K562 (cell line): ENCODE measurements around the gene GJA9. TPM values are rescaled to one million over a fixed set of nuclear protein-coding genes. Genes with fewer than 3 reads are reported as not detected.

Source experiments
- CREB1 ChIP-seq, 2 experiments: sonication (generic) in 1 of 2; formaldehyde crosslinking in 1 of 2; IDR thresholded peaks; 2 replicates each; pipeline versions ENCODE4 v1.6.1 to v1.8.0; 2012 to 2022; ENCODE audit warnings: inconsistent platforms in 1 of 2, mild to moderate bottlenecking in 1 of 2, missing genetic modification reagents in 1 of 2, moderate library complexity in 1 of 2
- FUS ChIP-seq: fragments of 200-400 bp; formaldehyde crosslinking; optimal IDR thresholded peaks from 2 replicates; pipeline ENCODE3; 2017; ENCODE audit warnings: low read depth, low read length
- GABPB1 ChIP-seq: sonication (generic); formaldehyde crosslinking; IDR thresholded peaks from 2 replicates; pipeline ENCODE4 v1.8.0; 2022; ENCODE audit warnings: mild to moderate bottlenecking, missing genetic modification reagents
- HMGN3 ChIP-seq: IDR thresholded peaks from 2 replicates; pipeline ENCODE4 v1.6.1; 2011; ENCODE audit warnings: borderline replicate concordance, low read depth, mild to moderate bottlenecking, mixed read lengths, low read length; ENCODE audit not compliant: insufficient read length; ENCODE audit errors: extremely low read depth
- JUNB ChIP-seq: fragments of 450-650 bp; formaldehyde crosslinking; conservative IDR thresholded peaks from 2 replicates; pipeline ENCODE4 v1.4.0; 2020; ENCODE audit warnings: mild to moderate bottlenecking
- KLF13 ChIP-seq: fragments of 450-650 bp; IDR thresholded peaks from 2 replicates; pipeline ENCODE4 v1.6.1; 2016; ENCODE audit warnings: missing genetic modification characterization, low read depth, mild to moderate bottlenecking, missing compliant biosample characterization, moderate library complexity, borderline replicate concordance
- NRF1 ChIP-seq, 2 experiments: fragments of 450-650 bp; IDR thresholded peaks in 1 of 2; conservative IDR thresholded peaks in 1 of 2; 2 replicates each; pipeline ENCODE4 v1.6.1; 2014; ENCODE audit warnings: mild to moderate bottlenecking in 2 of 2
- POLR2G ChIP-seq: fragments of 200-400 bp; formaldehyde crosslinking; IDR thresholded peaks from 2 replicates; pipeline ENCODE4 v1.6.1; 2017; ENCODE audit warnings: low read depth, mild to moderate bottlenecking, antibody characterized with exemption, low read length, moderate library complexity
- RBFOX2 ChIP-seq: fragments of 200-400 bp; formaldehyde crosslinking; IDR thresholded peaks from 2 replicates; pipeline ENCODE4 v1.6.1; 2017; ENCODE audit warnings: low read depth, mild to moderate bottlenecking, low read length, moderate library complexity
- RFX1 ChIP-seq: fragments of 450-650 bp; IDR thresholded peaks from 2 replicates; pipeline ENCODE4 v1.6.1; 2016; ENCODE audit warnings: mild to moderate bottlenecking, moderate library complexity
- SIN3A ChIP-seq, 2 experiments: fragments of 150-350 bp in 1 of 2; IDR thresholded peaks; 2 replicates each; pipeline ENCODE4 v1.6.1; 2011 to 2016; ENCODE audit warnings: borderline replicate concordance in 2 of 2, low read depth in 2 of 2, low read length in 2 of 2, mild to moderate bottlenecking in 2 of 2, moderate library complexity in 2 of 2; ENCODE audit not compliant: control insufficient read depth in 1 of 2
- SRSF9 ChIP-seq: fragments of 200-400 bp; formaldehyde crosslinking; IDR thresholded peaks from 2 replicates; pipeline ENCODE4 v1.6.1; 2017; ENCODE audit warnings: low read depth, low read length, borderline replicate concordance
- TAF15 ChIP-seq: fragments of 200-400 bp; formaldehyde crosslinking; IDR thresholded peaks from 2 replicates; pipeline ENCODE4 v1.6.1; 2017; ENCODE audit warnings: mild to moderate bottlenecking, low read depth, low read length, moderate library complexity
- U2AF2 ChIP-seq: fragments of 200-400 bp; formaldehyde crosslinking; optimal IDR thresholded peaks from 2 replicates; pipeline ENCODE3; 2017; ENCODE audit warnings: low read depth, mild to moderate bottlenecking, low read length
- ZBTB17 ChIP-seq: fragments of 450-650 bp; formaldehyde crosslinking; IDR thresholded peaks from 2 replicates; pipeline ENCODE4 v1.4.0; 2020; ENCODE audit warnings: mild to moderate bottlenecking
- polyA plus RNA-seq, 8 experiments: library from polyadenylated mRNA; depleted of rRNA in 4 of 8; stranded (reverse) in 5 of 8; unstranded in 3 of 8; fragments of >200 nt; fragmentation: Nextera tagmentation in 2 of 8; fragmentation: Illumina TruSeq in 1 of 8; extraction: Ambion mirVana in 2 of 8; extraction: Trizol in 1 of 8; gene quantifications; 2 replicates each; pipeline versions ENCODE4 v1.2.1 to v1.2.3, GENCODE V29; 2011 to 2014; ENCODE audit warnings: inconsistent platforms in 1 of 8, missing spikeins in 1 of 8
- total RNA-seq, 7 experiments: library from RNA; depleted of rRNA in 6 of 7; stranded (reverse); fragments of >200 nt in 6 of 7; fragmentation: Illumina TruSeq in 2 of 7; extraction: Trizol in 2 of 7; gene quantifications; 2 replicates each; pipeline versions ENCODE4 v1.2.1 to v1.2.3, GENCODE V29; 2011 to 2021; ENCODE audit warnings: low replicate concordance in 1 of 7
- TF ChIP-seq, protein P1 (sequence below), 2 experiments: fragments of 450-650 bp; IDR thresholded peaks; 2 replicates each; pipeline ENCODE4 v1.6.1; 2016
- TF ChIP-seq, protein P2 (sequence below): fragments of 250-450 bp; sonication (Bioruptor Pico); IDR thresholded peaks from 2 replicates; pipeline ENCODE4 v1.5.0; 2022; ENCODE audit warnings: mild to moderate bottlenecking
- TF ChIP-seq, protein P3 (sequence below): fragments of 450-650 bp; IDR thresholded peaks from one replicate; pipeline ENCODE4 v1.6.1; 2018; ENCODE audit warnings: mild to moderate bottlenecking, moderate library complexity; ENCODE audit not compliant: partially characterized antibody
- TF ChIP-seq, protein P4 (sequence below): fragments of 250-450 bp; sonication (Bioruptor Pico); IDR thresholded peaks from 2 replicates; pipeline ENCODE4 v1.8.0; 2022; ENCODE audit warnings: inconsistent platforms

Gene GJA9
- total and polyA plus RNA-seq, 9 of the 15 experiments (the other 6 are each of a cell fraction or from before 2014, with no cell fraction given) = not detected

DNA sequence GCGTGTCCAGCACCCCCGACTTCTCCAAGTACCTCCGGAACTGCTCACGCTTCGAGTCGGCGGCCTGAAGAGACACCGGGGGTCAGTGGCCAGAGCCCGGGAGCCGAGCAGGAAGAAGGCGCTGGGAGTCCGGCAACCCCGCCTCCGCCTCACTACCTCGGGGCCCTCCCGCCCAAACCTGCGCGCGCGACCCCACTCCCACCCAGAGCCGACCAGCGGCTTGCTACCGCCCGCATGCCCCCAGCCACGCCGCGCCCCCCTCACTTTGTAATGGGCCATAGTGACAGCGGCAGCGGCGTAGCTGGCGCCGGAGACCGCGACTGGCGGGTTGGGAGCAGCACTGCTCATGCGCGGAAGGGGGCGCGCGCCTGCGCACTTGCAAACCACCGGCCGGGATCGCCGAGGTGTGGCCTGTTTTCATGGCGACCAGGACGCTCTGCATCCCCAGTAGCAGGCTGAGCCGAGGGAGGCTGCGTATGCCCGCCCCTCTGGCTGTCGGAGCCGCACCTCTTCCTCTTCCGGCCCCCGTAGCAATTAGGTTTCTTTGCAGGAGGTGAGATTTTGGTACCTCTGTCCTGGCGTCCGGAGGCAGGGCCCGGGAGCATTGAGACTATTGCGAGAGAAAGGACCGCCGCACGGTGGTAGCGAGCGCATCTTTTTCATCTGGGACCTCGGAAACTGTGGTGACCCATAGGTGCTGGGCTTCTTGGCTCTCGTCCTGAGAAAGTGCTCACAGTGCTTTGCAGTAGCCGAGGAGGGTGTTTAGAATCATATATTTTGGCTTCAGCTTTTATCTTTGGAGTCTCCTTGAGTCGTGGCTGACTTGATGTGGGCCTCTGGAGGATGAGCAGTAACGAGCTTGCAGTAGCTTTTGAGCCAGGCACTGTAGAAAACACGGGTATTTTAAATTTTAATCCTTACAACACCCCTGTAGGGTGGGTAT, 8.1 kb downstream of the GJA9 start, which contains the start of gene MYCBP (continued):
- TF ChIP-seq, protein P1, sequence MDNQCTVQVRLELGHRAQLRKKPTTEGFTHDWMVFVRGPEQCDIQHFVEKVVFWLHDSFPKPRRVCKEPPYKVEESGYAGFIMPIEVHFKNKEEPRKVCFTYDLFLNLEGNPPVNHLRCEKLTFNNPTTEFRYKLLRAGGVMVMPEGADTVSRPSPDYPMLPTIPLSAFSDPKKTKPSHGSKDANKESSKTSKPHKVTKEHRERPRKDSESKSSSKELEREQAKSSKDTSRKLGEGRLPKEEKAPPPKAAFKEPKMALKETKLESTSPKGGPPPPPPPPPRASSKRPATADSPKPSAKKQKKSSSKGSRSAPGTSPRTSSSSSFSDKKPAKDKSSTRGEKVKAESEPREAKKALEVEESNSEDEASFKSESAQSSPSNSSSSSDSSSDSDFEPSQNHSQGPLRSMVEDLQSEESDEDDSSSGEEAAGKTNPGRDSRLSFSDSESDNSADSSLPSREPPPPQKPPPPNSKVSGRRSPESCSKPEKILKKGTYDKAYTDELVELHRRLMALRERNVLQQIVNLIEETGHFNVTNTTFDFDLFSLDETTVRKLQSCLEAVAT (IDR thresholded peaks at IDR 0.05) = no peak
- peak; percentile 28; the same call in 1 of the 2 replicates for TF ChIP-seq CREB1 (IDR thresholded peaks at IDR 0.05)
- peak; percentile 51; the same call in 1 of the 2 replicates for TF ChIP-seq CREB1 (CRISPR knock-in tag; IDR thresholded peaks at IDR 0.05)
- no peak for TF ChIP-seq FUS
- TF ChIP-seq, protein P2, sequence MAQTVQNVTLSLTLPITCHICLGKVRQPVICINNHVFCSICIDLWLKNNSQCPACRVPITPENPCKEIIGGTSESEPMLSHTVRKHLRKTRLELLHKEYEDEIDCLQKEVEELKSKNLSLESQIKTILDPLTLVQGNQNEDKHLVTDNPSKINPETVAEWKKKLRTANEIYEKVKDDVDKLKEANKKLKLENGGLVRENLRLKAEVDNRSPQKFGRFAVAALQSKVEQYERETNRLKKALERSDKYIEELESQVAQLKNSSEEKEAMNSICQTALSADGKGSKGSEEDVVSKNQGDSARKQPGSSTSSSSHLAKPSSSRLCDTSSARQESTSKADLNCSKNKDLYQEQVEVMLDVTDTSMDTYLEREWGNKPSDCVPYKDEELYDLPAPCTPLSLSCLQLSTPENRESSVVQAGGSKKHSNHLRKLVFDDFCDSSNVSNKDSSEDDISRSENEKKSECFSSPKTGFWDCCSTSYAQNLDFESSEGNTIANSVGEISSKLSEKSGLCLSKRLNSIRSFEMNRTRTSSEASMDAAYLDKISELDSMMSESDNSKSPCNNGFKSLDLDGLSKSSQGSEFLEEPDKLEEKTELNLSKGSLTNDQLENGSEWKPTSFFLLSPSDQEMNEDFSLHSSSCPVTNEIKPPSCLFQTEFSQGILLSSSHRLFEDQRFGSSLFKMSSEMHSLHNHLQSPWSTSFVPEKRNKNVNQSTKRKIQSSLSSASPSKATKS (CRISPR knock-in tag) = 0 out of 2 replicates have a peak, but pooled peaks have one; percentile 33
- peak; percentile 95 to 97 for TF ChIP-seq SIN3A (IDR thresholded peaks at IDR 0.05; ENCODE audit: borderline replicate concordance in 2 of 2, control insufficient read depth in 1 of 2, low read depth in 2 of 2, low read length in 2 of 2)
- TF ChIP-seq HMGN3 = peak; percentile 74
- TF ChIP-seq SRSF9 = no peak
- TF ChIP-seq TAF15 = 0 out of 2 replicates have a peak, but pooled peaks have one; percentile 16
- TF ChIP-seq GABPB1 (CRISPR knock-in tag) = peak; percentile 88; the same call in 1 of the 2 replicates
- TF ChIP-seq ZBTB17 (CRISPR knock-in tag) = no peak
- TF ChIP-seq POLR2G = peak; percentile 81
- TF ChIP-seq NRF1 (conservative IDR thresholded peaks at IDR 0.05 in 1 of 2, IDR thresholded peaks at IDR 0.05 in 1 of 2) = peak; percentile 100
- TF ChIP-seq KLF13 (tag) = no peak
- TF ChIP-seq, protein P3, sequence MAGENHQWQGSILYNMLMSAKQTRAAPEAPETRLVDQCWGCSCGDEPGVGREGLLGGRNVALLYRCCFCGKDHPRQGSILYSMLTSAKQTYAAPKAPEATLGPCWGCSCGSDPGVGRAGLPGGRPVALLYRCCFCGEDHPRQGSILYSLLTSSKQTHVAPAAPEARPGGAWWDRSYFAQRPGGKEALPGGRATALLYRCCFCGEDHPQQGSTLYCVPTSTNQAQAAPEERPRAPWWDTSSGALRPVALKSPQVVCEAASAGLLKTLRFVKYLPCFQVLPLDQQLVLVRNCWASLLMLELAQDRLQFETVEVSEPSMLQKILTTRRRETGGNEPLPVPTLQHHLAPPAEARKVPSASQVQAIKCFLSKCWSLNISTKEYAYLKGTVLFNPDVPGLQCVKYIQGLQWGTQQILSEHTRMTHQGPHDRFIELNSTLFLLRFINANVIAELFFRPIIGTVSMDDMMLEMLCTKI = no peak
- TF ChIP-seq RFX1 = peak; percentile 98
- TF ChIP-seq RBFOX2 = peak; percentile 73
- TF ChIP-seq, protein P4, sequence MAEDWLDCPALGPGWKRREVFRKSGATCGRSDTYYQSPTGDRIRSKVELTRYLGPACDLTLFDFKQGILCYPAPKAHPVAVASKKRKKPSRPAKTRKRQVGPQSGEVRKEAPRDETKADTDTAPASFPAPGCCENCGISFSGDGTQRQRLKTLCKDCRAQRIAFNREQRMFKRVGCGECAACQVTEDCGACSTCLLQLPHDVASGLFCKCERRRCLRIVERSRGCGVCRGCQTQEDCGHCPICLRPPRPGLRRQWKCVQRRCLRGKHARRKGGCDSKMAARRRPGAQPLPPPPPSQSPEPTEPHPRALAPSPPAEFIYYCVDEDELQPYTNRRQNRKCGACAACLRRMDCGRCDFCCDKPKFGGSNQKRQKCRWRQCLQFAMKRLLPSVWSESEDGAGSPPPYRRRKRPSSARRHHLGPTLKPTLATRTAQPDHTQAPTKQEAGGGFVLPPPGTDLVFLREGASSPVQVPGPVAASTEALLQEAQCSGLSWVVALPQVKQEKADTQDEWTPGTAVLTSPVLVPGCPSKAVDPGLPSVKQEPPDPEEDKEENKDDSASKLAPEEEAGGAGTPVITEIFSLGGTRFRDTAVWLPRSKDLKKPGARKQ = no peak
- TF ChIP-seq U2AF2 = no peak
- no peak for TF ChIP-seq JUNB (CRISPR knock-in tag)
